Measurements from ENCODE around the gene C4orf50. TPM values are rescaled to one million over a fixed set of nuclear protein-coding genes. Genes with fewer than 3 reads are reported as not detected.

C4orf50 gene
- total RNA-seq, 1 donor from 2014 or later: not detected

GRCh38 chr4:6038711-6039110, 20.5 kb upstream of the C4orf50 start:
- intact Hi-C loops (cut with micrococcal nuclease): no loop called here
- CTCF ChIA-PET: no interaction called here

GRCh38 chr4:6035786-6036185, 17.6 kb upstream of the C4orf50 start:
- DNase-seq (no peak), ATAC-seq (ENCODE audit: low read depth) (no peak)
- intact Hi-C loops (cut with micrococcal nuclease): no loop called here
- no peaks in the 10 kb centered on the region for H3K4me1 Mint-ChIP-seq
- no peaks in the 10 kb centered on the region for H3K9me3 Mint-ChIP-seq
- H3K27ac Mint-ChIP-seq: no peak overlapping the region
- H3K27me3 Mint-ChIP-seq: peaks cover 4% of the 10 kb centered on the region
- H3K36me3 Mint-ChIP-seq (ENCODE audit: low read depth): no peaks in the 10 kb centered on the region
- no peak for TF ChIP-seq CTCF (IDR thresholded peaks at IDR 0.05)
- CTCF ChIA-PET: no interaction called here
- POLR2A ChIA-PET: no interaction called here
- no peak overlapping the region for H3K4me3 Mint-ChIP-seq

More at GRCh38 chr4:6038711-6039110, 20.5 kb upstream of the C4orf50 start:
- Mint-ChIP-seq H3K4me1 (no peaks in the 10 kb centered on the region), H3K27me3 (peaks cover 1% of the 10 kb centered on the region), H3K36me3 (ENCODE audit: low read depth) (no peaks in the 10 kb centered on the region), H3K27ac (no peak overlapping the region), H3K9me3 (no peaks in the 10 kb centered on the region), H3K4me3 (no peak overlapping the region)
- ATAC-seq (ENCODE audit: low read depth): no peak
- POLR2A ChIA-PET: no interaction called here
- no peak for TF ChIP-seq CTCF (IDR thresholded peaks at IDR 0.05)
- DNase-seq: no peak

- H3K4me3 Mint-ChIP-seq: no peak overlapping the region
- no peak for TF ChIP-seq CTCF (IDR thresholded peaks at IDR 0.05)
- no peaks in the 10 kb centered on the region for H3K36me3 Mint-ChIP-seq (ENCODE audit: low read depth)
- CTCF ChIA-PET: no interaction called here
- ATAC-seq (ENCODE audit: low read depth): no peak
- no peaks in the 10 kb centered on the region for H3K4me1 Mint-ChIP-seq
- peaks cover 4% of the 10 kb centered on the region for H3K27me3 Mint-ChIP-seq
- DNase-seq: no peak
- H3K27ac Mint-ChIP-seq: no peak overlapping the region
- POLR2A ChIA-PET: no interaction called here
- intact Hi-C loops (cut with micrococcal nuclease): no loop called here
- H3K9me3 Mint-ChIP-seq: no peaks in the 10 kb centered on the region
These were observed 15.2 kb upstream of the C4orf50 start for GRCh38 chr4:6033381-6033780.

- ChIA-PET CTCF (no interaction called here), POLR2A (no interaction called here)
- no peak overlapping the region for H3K27ac Mint-ChIP-seq
These were observed 14.3 kb upstream of the C4orf50 start for GRCh38 chr4:6032249-6033244.

More at GRCh38 chr4:6032249-6033244, 14.3 kb upstream of the C4orf50 start:
- DNase-seq (no peak), ATAC-seq (ENCODE audit: low read depth) (no peak)
- Mint-ChIP-seq H3K36me3 (ENCODE audit: low read depth) (no peaks in the 10 kb centered on the region), H3K4me1 (no peaks in the 10 kb centered on the region), H3K9me3 (no peaks in the 10 kb centered on the region), H3K27me3 (peaks cover 4% of the 10 kb centered on the region), H3K4me3 (no peak overlapping the region)
- TF ChIP-seq CTCF (IDR thresholded peaks at IDR 0.05): no peak
- intact Hi-C loops (cut with micrococcal nuclease): no loop called here
